HepG2 (cell line): ENCODE results near the gene RFTN1. TPM values are rescaled to one million over a fixed set of nuclear protein-coding genes. Genes with fewer than 3 reads are reported as not detected.

Source experiments
- ATAC-seq: fragments of 200-7000 bp; cut with Tn5 transposase; 3 replicates; pipeline ENCODE4 v1.9.1; 2020; ENCODE audit warnings: mild to moderate bottlenecking, moderate library complexity
- BruUV-seq: library from RNA; stranded (reverse); fragments of 400-500 nt; replicated peaks from 2 replicates; lab custom pipeline; 2021; lab: Mats Ljungman, UMichigan
- CTCF ChIA-PET: fragments of 300-600 bp; formaldehyde crosslinking; extraction: SDS; loops from one replicate; lab custom pipeline; 2021; ENCODE audit warnings: low total read pairs, inconsistent platforms, low intra/inter-chr PET ratio; lab: Yijun Ruan, JAX
- POLR2A ChIA-PET: fragments of 350-600 bp; sonication (Branson Sonifier 250); formaldehyde crosslinking; loops from one replicate; lab custom pipeline; 2020; ENCODE audit warnings: antibody characterized with exemption, inconsistent platforms; lab: Yijun Ruan, JAX
- DNase-seq: peaks from one replicate; pipeline ENCODE4 v3.0.0-alpha.2; 2015; ENCODE audit warnings: low spot score
- FAIRE-seq: peaks from 3 replicates; lab custom pipeline; 2011; peaks lifted over from hg19 to GRCh38; lab: Jason Lieb, UNC
- H2AFZ ChIP-seq: one replicate; pipeline ENCODE4 v1.6.1; 2011; ENCODE audit warnings: low read length, inconsistent platforms
- H3K27ac ChIP-seq: fragments of 300-600 bp; 3 replicates; pipeline ENCODE4 v1.8.0; 2011; ENCODE audit warnings: mixed run types, mild to moderate bottlenecking, mixed read lengths, low read length, inconsistent platforms; ENCODE audit not compliant: insufficient read depth; ENCODE audit errors: extremely low read length
- H3K27me3 ChIP-seq, 2 experiments: fragments of 200-600 bp in 1 of 2; 2 replicates in 1 of 2; 3 replicates in 1 of 2; pipeline versions ENCODE4 v1.6.0 to v1.8.0; 2011; ENCODE audit warnings: low read length in 2 of 2, mild to moderate bottlenecking in 2 of 2, moderate library complexity in 2 of 2, inconsistent platforms in 1 of 2; ENCODE audit not compliant: insufficient read depth in 2 of 2, control insufficient read depth in 1 of 2
- H3K36me3 ChIP-seq, 2 experiments: fragments of 200-600 bp in 1 of 2; replicated peaks in 1 of 2; 2 replicates in 1 of 2; 3 replicates in 1 of 2; pipeline versions ENCODE4 v1.5.1 to v1.8.0; 2011; ENCODE audit warnings: low read length in 2 of 2, inconsistent platforms in 1 of 2; ENCODE audit not compliant: insufficient read depth in 2 of 2, control insufficient read depth in 1 of 2
- H3K4me1 ChIP-seq: 2 replicates; pipeline ENCODE4 v1.5.1; 2012; ENCODE audit warnings: low read length, inconsistent platforms; ENCODE audit not compliant: insufficient read depth
- H3K4me2 ChIP-seq: 2 replicates; pipeline ENCODE4 v1.6.0; 2011; ENCODE audit warnings: low read depth, low read length, inconsistent platforms
- H3K4me3 ChIP-seq, 3 experiments: fragments of 200-600 bp in 1 of 3; sonication (generic), shearing (Covaris generic) in 1 of 3; replicated peaks in 1 of 3; 2 replicates each; pipeline ENCODE4 v1.5.1; 2011 to 2016; ENCODE audit warnings: low read length in 3 of 3, inconsistent platforms in 2 of 3, low read depth in 2 of 3, mild to moderate bottlenecking in 2 of 3, control low read depth in 1 of 3, mixed read lengths in 1 of 3; ENCODE audit not compliant: insufficient read depth in 1 of 3
- H3K79me2 ChIP-seq: one replicate; pipeline ENCODE4 v1.6.1; 2011; ENCODE audit warnings: low read length, inconsistent platforms; ENCODE audit not compliant: insufficient read depth
- H3K9ac ChIP-seq: 2 replicates; pipeline ENCODE4 v1.6.0; 2011; ENCODE audit warnings: mild to moderate bottlenecking, low read depth, low read length, inconsistent platforms; ENCODE audit not compliant: insufficient read depth
- H3K9me3 ChIP-seq: 2 replicates; pipeline ENCODE4 v1.5.1; 2012; ENCODE audit warnings: mild to moderate bottlenecking, low read length
- H4K20me1 ChIP-seq: 2 replicates; pipeline ENCODE4 v1.6.0; 2011; ENCODE audit warnings: inconsistent platforms, mild to moderate bottlenecking, low read length, moderate library complexity; ENCODE audit not compliant: insufficient read depth
- E2F2 ChIP-seq: sonication (generic); formaldehyde crosslinking; IDR thresholded peaks from 2 replicates; pipeline ENCODE4 v1.4.0; 2020; ENCODE audit warnings: missing genetic modification reagents, borderline replicate concordance
- GABPB1 ChIP-seq: IDR thresholded peaks from 2 replicates; pipeline ENCODE4 v1.6.1; 2016; ENCODE audit warnings: mild to moderate bottlenecking, missing genetic modification reagents, moderate library complexity, missing compliant biosample characterization
- GLI4 ChIP-seq: sonication (generic); formaldehyde crosslinking; IDR thresholded peaks from 2 replicates; pipeline ENCODE4 v1.5.1; 2020; ENCODE audit warnings: missing genetic modification reagents, mild to moderate bottlenecking, moderate library complexity, borderline replicate concordance
- SRSF9 ChIP-seq: fragments of 200-400 bp; formaldehyde crosslinking; IDR thresholded peaks from 2 replicates; pipeline ENCODE4 v1.6.1; 2018; ENCODE audit warnings: borderline replicate concordance, mild to moderate bottlenecking, low read depth, low read length; ENCODE audit not compliant: insufficient read depth, poor library complexity, severe bottlenecking
- TGIF2 ChIP-seq: IDR thresholded peaks from 2 replicates; pipeline ENCODE4 v1.6.1; 2016; ENCODE audit warnings: control low read depth, missing compliant biosample characterization
- ZNF746 ChIP-seq: sonication (generic); formaldehyde crosslinking; IDR thresholded peaks from 2 replicates; pipeline ENCODE4 v1.8.0; 2022; ENCODE audit warnings: mild to moderate bottlenecking, missing genetic modification reagents
- ZNF781 ChIP-seq: sonication (generic); formaldehyde crosslinking; IDR thresholded peaks from 2 replicates; pipeline ENCODE4 v1.5.1; 2020; ENCODE audit warnings: borderline replicate concordance, mild to moderate bottlenecking, missing genetic modification reagents; ENCODE audit errors: not compliant biosample characterization
- ZSCAN30 ChIP-seq: sonication (generic); formaldehyde crosslinking; IDR thresholded peaks from 2 replicates; pipeline ENCODE4 v1.5.0; 2020; ENCODE audit warnings: mild to moderate bottlenecking, missing genetic modification reagents
- WGBS: methylation state at CpG from one replicate; pipeline ENCODE4 v1.1.6; 2017; ENCODE audit warnings: low lambda C conversion rate; 5-methylcytosine and 5-hydroxymethylcytosine counted together
- in situ Hi-C: cut with HindIII; loops from 2 replicates; pipeline ENCODE4 v1.10.0; 2017; ENCODE audit warnings: low pct_unique_long_range_greater_than_20kb; ENCODE audit not compliant: extremely low pct_ligation_motif_present
- intact Hi-C: fragments of 100-400 bp; cut with micrococcal nuclease; formaldehyde crosslinking; loops from one replicate; pipeline ENCODE4 v1.10.0; 2022; ENCODE audit not compliant: unreplicated experiment
- polyA plus RNA-seq, 8 experiments: library from polyadenylated mRNA; depleted of rRNA in 3 of 8; stranded (reverse) in 7 of 8; unstranded in 1 of 8; fragments of >200 nt; fragmentation: Illumina TruSeq in 4 of 8; extraction: Trizol in 4 of 8; gene quantifications; 2 replicates each; pipeline versions ENCODE4 v1.2.1 to v1.2.3, GENCODE V29; 2011 to 2016; ENCODE audit warnings: low read depth in 4 of 8, missing spikeins in 1 of 8, mixed read lengths in 1 of 8; ENCODE audit not compliant: insufficient read depth in 1 of 8
- total RNA-seq, 5 experiments: library from RNA; depleted of rRNA; stranded (reverse); fragments of >200 nt; fragmentation: Illumina TruSeq; extraction: Trizol; gene quantifications; 2 replicates each; pipeline ENCODE4 v1.2.3, GENCODE V29; 2016; ENCODE audit warnings: low read depth in 1 of 5
- TF ChIP-seq, protein P1 (sequence below): sonication (generic); formaldehyde crosslinking; IDR thresholded peaks from 2 replicates; pipeline ENCODE4 v1.5.1; 2020; ENCODE audit warnings: mild to moderate bottlenecking, missing genetic modification reagents, moderate library complexity
- TF ChIP-seq, protein P2 (sequence below): sonication (generic); formaldehyde crosslinking; IDR thresholded peaks from 2 replicates; pipeline ENCODE4 v1.5.0; 2020; ENCODE audit warnings: mild to moderate bottlenecking, missing genetic modification reagents

The RFTN1 gene
- total and polyA plus RNA-seq, 2 of the 13 experiments (the other 11 are each of a cell fraction or from before 2014, with no cell fraction given), result not detected

DNA sequence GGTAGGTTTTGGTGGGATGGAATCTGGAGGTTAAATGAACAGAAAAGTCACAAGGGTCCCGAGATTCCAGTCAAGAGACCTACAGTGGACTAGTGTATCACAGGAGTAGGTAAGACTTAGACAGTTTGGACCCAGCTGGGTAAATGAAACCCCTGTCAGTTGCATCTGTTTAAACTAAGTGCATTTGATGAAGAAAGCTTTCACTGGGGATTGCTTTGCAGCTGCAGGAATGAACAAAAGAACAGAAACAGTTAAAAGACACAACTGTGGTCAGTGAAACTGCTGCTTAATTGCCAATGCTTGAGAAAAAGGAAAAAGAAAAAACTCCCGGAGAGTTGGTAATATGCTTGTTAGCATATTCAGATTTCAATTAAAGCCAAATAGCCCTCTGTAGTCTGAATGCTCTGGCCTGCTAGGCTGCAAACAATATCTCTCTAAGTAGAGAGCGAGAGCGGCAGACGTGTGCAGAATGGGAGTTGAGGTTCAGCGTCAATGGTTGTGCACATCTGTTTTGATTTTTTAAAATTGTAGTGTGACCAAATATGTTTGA lies 211.3 kb downstream of the RFTN1 start:
- H3K4me2 ChIP-seq, result no peak overlapping the region

More for the DNA sequence above, 211.3 kb downstream of the RFTN1 start:
- intact Hi-C loops (no loop called here), in situ Hi-C loops (no loop called here)
- BruUV-seq, result no TSS peak
- ATAC-seq (no peak), FAIRE-seq (no peak), DNase-seq (no peak)
- Histone ChIP-seq H3K9ac (no peak overlapping the region), H3K27ac (no peak overlapping the region), H3K36me3 (peaks cover 11 to 64% of the 10 kb centered on the region in 2 experiments), H4K20me1 (no peaks in the 10 kb centered on the region), H2AFZ (no peak overlapping the region), H3K4me3 (no peak overlapping the region), H3K79me2 (peaks cover under 1% of the 10 kb centered on the region), H3K9me3 (no peaks in the 10 kb centered on the region), H3K27me3 (no peaks in the 10 kb centered on the region), H3K4me1 (no peaks in the 10 kb centered on the region)
- TF ChIP-seq, protein P1, sequence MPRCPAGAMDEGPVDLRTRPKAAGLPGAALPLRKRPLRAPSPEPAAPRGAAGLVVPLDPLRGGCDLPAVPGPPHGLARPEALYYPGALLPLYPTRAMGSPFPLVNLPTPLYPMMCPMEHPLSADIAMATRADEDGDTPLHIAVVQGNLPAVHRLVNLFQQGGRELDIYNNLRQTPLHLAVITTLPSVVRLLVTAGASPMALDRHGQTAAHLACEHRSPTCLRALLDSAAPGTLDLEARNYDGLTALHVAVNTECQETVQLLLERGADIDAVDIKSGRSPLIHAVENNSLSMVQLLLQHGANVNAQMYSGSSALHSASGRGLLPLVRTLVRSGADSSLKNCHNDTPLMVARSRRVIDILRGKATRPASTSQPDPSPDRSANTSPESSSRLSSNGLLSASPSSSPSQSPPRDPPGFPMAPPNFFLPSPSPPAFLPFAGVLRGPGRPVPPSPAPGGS (CRISPR knock-in tag), result no peak
- no peak for TF ChIP-seq ZNF746 (CRISPR knock-in tag)
- no peak for TF ChIP-seq ZSCAN30 (CRISPR knock-in tag)
- TF ChIP-seq SRSF9, result no peak
- no peak for TF ChIP-seq GLI4
- no peak for TF ChIP-seq E2F2 (CRISPR knock-in tag)
- TF ChIP-seq, protein P2, sequence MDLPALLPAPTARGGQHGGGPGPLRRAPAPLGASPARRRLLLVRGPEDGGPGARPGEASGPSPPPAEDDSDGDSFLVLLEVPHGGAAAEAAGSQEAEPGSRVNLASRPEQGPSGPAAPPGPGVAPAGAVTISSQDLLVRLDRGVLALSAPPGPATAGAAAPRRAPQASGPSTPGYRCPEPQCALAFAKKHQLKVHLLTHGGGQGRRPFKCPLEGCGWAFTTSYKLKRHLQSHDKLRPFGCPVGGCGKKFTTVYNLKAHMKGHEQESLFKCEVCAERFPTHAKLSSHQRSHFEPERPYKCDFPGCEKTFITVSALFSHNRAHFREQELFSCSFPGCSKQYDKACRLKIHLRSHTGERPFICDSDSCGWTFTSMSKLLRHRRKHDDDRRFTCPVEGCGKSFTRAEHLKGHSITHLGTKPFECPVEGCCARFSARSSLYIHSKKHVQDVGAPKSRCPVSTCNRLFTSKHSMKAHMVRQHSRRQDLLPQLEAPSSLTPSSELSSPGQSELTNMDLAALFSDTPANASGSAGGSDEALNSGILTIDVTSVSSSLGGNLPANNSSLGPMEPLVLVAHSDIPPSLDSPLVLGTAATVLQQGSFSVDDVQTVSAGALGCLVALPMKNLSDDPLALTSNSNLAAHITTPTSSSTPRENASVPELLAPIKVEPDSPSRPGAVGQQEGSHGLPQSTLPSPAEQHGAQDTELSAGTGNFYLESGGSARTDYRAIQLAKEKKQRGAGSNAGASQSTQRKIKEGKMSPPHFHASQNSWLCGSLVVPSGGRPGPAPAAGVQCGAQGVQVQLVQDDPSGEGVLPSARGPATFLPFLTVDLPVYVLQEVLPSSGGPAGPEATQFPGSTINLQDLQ (CRISPR knock-in tag), result no peak
- TF ChIP-seq GABPB1 (CRISPR knock-in tag), result no peak
- no peak for TF ChIP-seq TGIF2 (CRISPR knock-in tag)
- TF ChIP-seq ZNF781 (CRISPR knock-in tag), result no peak
- CTCF ChIA-PET, result no interaction called here
- POLR2A ChIA-PET, result no interaction called here
- 98% methylated on average over 6 of the region's 6 CpGs for WGBS
